HG02798 (cell line): ENCODE measurements around the gene CNIH3.

Source experiments
- ATAC-seq: cut with Tn5 transposase; IDR thresholded peaks from one replicate; pipeline ENCODE4 v1.9.1; 2021; ENCODE audit warnings: mild to moderate bottlenecking; ENCODE audit not compliant: unreplicated experiment, poor library complexity

Gene CNIH3

GRCh38 chr1:224762701-224763100, 146.6 kb downstream of the CNIH3 start:
- no peak for ATAC-seq

GRCh38 chr1:224763126-224763775, 147.1 kb downstream of the CNIH3 start:
- no peak for ATAC-seq

- ATAC-seq: no peak
Measured at GRCh38 chr1:224766266-224766665, 150.1 kb downstream of the CNIH3 start.

GRCh38 chr1:224767031-224767430, 150.9 kb downstream of the CNIH3 start:
- no peak for ATAC-seq

- no peak for ATAC-seq
Measured at GRCh38 chr1:224767676-224768075, 151.6 kb downstream of the CNIH3 start.

GRCh38 chr1:224768971-224769370, 152.9 kb downstream of the CNIH3 start:
- no peak for ATAC-seq

GRCh38 chr1:224769452-224770335, 153.6 kb downstream of the CNIH3 start:
- ATAC-seq: no peak

GRCh38 chr1:224770336-224770693, 154.2 kb downstream of the CNIH3 start:
- no peak for ATAC-seq

- no peak for ATAC-seq
Measured at GRCh38 chr1:224773646-224774045, 157.5 kb downstream of the CNIH3 start.

GRCh38 chr1:224774378-224774777, 158.3 kb downstream of the CNIH3 start:
- peak; percentile 79 for ATAC-seq

- ATAC-seq: no peak
Measured at GRCh38 chr1:224777180-224777579, 161.1 kb downstream of the CNIH3 start.

- no peak for ATAC-seq
Measured at GRCh38 chr1:224779536-224779935, 163.4 kb downstream of the CNIH3 start.

- no peak for ATAC-seq
Measured at GRCh38 chr1:224780736-224781135, 164.6 kb downstream of the CNIH3 start.

GRCh38 chr1:224781800-224782199, 165.7 kb downstream of the CNIH3 start:
- peak; percentile 55 for ATAC-seq

- no peak for ATAC-seq
Measured at GRCh38 chr1:224782281-224783000, 166.3 kb downstream of the CNIH3 start.

GRCh38 chr1:224783006-224783651, 167.0 kb downstream of the CNIH3 start:
- ATAC-seq: peak; percentile 61

GRCh38 chr1:224784265-224785039, 168.3 kb downstream of the CNIH3 start:
- no peak for ATAC-seq

- no peak for ATAC-seq
Measured at GRCh38 chr1:224785040-224785328, 168.9 kb downstream of the CNIH3 start.

- ATAC-seq: no peak
Measured at GRCh38 chr1:224785622-224786021, 169.5 kb downstream of the CNIH3 start.
